ENCODE data around the gene SIPA1.
A peak's percentile ranks its signal among the peaks of the same experiment; 100 is the strongest.

The SIPA1 gene

GRCh38 chr11:65607614-65608426, 30.1 kb upstream of the SIPA1 start:
- no peak overlapping the region for H3K27ac Mint-ChIP-seq
- no peaks in the 10 kb centered on the region for H3K9me3 Mint-ChIP-seq
- peak overlapping the region; percentile 21 to 48 (median 41) for H3K4me3 Mint-ChIP-seq
- peaks cover 42% of the 10 kb centered on the region for H3K4me1 Mint-ChIP-seq
- no peaks in the 10 kb centered on the region for H3K27me3 Mint-ChIP-seq (ENCODE audit: low read depth)
- H3K36me3 Mint-ChIP-seq (ENCODE audit: low read depth) = peaks cover 42% of the 10 kb centered on the region
- TF ChIP-seq, protein P1, sequence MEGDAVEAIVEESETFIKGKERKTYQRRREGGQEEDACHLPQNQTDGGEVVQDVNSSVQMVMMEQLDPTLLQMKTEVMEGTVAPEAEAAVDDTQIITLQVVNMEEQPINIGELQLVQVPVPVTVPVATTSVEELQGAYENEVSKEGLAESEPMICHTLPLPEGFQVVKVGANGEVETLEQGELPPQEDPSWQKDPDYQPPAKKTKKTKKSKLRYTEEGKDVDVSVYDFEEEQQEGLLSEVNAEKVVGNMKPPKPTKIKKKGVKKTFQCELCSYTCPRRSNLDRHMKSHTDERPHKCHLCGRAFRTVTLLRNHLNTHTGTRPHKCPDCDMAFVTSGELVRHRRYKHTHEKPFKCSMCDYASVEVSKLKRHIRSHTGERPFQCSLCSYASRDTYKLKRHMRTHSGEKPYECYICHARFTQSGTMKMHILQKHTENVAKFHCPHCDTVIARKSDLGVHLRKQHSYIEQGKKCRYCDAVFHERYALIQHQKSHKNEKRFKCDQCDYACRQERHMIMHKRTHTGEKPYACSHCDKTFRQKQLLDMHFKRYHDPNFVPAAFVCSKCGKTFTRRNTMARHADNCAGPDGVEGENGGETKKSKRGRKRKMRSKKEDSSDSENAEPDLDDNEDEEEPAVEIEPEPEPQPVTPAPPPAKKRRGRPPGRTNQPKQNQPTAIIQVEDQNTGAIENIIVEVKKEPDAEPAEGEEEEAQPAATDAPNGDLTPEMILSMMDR (IDR thresholded peaks at IDR 0.05; ENCODE audit: unreplicated experiment in 3 of 3) = no peak

GRCh38 chr11:65609229-65609628, 28.7 kb upstream of the SIPA1 start:
- TF ChIP-seq, protein P1 (IDR thresholded peaks at IDR 0.05; ENCODE audit: unreplicated experiment in 3 of 3) = no peak
- Mint-ChIP-seq H3K27me3 (ENCODE audit: low read depth) (no peaks in the 10 kb centered on the region), H3K36me3 (ENCODE audit: low read depth) (peaks cover 31% of the 10 kb centered on the region), H3K4me1 (peaks cover 32% of the 10 kb centered on the region), H3K4me3 (peak overlapping the region; percentile 31 to 71 (median 42)), H3K9me3 (no peaks in the 10 kb centered on the region), H3K27ac (no peak overlapping the region)

GRCh38 chr11:65609665-65610064, 28.2 kb upstream of the SIPA1 start:
- H3K27me3 Mint-ChIP-seq (ENCODE audit: low read depth) = no peaks in the 10 kb centered on the region
- TF ChIP-seq, protein P1 (IDR thresholded peaks at IDR 0.05; ENCODE audit: unreplicated experiment in 3 of 3) = no peak
- no peak overlapping the region for H3K27ac Mint-ChIP-seq
- H3K4me1 Mint-ChIP-seq = peaks cover 29% of the 10 kb centered on the region
- no peaks in the 10 kb centered on the region for H3K9me3 Mint-ChIP-seq
- H3K36me3 Mint-ChIP-seq (ENCODE audit: low read depth) = peaks cover 27% of the 10 kb centered on the region
- peak overlapping the region in 2 of 3 experiments; percentile 42 to 71 for H3K4me3 Mint-ChIP-seq

DNA sequence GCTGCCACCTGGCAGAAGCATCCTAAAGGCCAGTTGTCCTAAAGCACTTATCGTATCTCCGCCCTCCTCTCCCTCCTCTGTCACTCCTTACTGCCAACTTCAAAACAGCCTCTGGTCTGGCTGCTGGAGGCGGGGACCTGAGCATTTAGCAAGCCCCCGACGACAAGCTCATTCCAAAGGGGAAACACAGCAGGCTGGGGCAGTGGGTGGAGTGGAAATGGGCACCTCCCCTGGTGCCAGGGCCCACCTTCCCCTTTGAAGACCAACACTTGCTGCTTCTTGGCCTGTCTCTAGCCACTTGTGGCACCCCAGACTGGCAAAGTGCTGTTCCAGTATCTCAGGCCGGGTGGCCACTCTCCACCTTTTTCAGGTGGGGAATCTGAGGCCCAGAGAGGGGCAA, 27.5 kb upstream of the SIPA1 start:
- Mint-ChIP-seq H3K36me3 (ENCODE audit: low read depth) (peaks cover 27% of the 10 kb centered on the region), H3K4me3 (peak overlapping the region; percentile 23 to 90 (median 34)), H3K4me1 (peaks cover 33% of the 10 kb centered on the region), H3K27me3 (ENCODE audit: low read depth) (no peaks in the 10 kb centered on the region), H3K27ac (no peak overlapping the region), H3K9me3 (no peaks in the 10 kb centered on the region)
- TF ChIP-seq, protein P1 (IDR thresholded peaks at IDR 0.05; ENCODE audit: unreplicated experiment in 3 of 3) = no peak

GRCh38 chr11:65611028-65611757, 26.7 kb upstream of the SIPA1 start:
- peaks cover 23% of the 10 kb centered on the region for H3K36me3 Mint-ChIP-seq (ENCODE audit: low read depth)
- TF ChIP-seq, protein P1 (IDR thresholded peaks at IDR 0.05; ENCODE audit: unreplicated experiment in 3 of 3) = no peak
- peaks cover 33% of the 10 kb centered on the region for H3K4me1 Mint-ChIP-seq
- H3K27me3 Mint-ChIP-seq (ENCODE audit: low read depth) = no peaks in the 10 kb centered on the region
- no peaks in the 10 kb centered on the region for H3K9me3 Mint-ChIP-seq
- peak overlapping the region in 2 of 3 experiments; percentile 49 to 59 for H3K27ac Mint-ChIP-seq
- peak overlapping the region; percentile 15 to 90 (median 85) for H3K4me3 Mint-ChIP-seq
